NCI-H69 (cell line): Measurements from ENCODE around the gene INPP4B.
"Not testable (repeated sequence)": the region's sequence is repeated elsewhere in the genome, so short reads cannot be mapped to it uniquely, and the experiment has no call there.

Experiments
- DNase-seq: peaks from one replicate; lab custom pipeline; 2025; lab: John Stamatoyannopoulos, UW

INPP4B gene

DNA sequence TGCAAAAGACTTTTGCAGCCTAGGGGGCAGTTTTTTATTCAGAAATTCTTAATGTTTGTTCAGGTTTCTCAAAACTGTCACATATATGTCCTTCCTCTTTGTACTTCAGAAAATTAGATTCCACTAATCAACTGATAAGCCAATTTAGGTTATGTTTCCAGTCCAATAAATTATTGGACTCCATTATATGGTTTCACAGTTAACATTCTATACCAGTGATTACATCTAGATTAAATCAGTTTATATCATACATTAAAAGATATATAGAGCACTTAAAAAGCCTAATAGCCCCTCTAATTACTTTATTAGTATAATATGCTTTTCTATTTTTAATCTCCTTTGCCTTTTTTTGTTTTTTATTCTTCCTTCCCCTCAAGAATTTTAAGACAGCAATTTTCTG lies 434.1 kb downstream of the INPP4B start:
- DNase-seq = no peak

DNA sequence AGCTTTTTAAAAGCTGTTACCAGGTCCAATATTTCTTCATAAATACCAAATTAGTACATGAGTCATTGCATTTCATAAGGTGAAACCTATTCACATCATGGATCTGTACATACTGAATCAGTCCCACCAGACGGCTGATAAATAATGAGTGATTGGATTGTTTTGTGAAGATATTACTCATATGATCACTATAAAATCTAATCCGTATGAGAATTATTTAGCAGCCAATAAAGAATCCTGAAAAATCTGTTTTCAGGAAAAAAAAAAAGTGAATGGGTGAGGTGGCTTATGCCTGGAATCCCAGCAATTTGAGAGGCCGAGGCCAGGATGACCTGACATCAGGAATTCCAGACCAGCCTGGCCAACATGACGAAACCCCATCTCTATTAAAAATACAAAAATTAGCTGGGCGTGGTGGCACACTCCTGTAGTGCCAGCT lies 438.1 kb downstream of the INPP4B start:
- no peak for DNase-seq

DNA sequence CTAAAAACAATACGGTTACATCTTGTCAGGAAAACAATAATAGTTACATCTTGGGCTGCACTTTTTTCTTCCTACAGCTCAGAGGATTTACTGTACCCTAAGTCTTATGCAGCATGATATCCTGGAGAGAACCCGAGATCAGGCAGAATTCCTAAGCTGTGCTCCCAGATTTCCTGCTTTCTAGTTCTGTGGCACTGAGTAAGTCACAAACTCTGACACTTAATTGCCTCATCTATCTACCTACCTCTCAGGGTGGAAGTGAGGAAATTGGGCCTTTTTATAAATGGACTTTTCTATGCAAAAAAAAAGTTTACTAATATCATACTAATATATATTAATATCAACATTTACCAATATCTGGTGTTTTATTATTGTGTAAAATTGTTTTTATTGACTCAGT lies 438.5 kb downstream of the INPP4B start:
- DNase-seq = no peak

DNA sequence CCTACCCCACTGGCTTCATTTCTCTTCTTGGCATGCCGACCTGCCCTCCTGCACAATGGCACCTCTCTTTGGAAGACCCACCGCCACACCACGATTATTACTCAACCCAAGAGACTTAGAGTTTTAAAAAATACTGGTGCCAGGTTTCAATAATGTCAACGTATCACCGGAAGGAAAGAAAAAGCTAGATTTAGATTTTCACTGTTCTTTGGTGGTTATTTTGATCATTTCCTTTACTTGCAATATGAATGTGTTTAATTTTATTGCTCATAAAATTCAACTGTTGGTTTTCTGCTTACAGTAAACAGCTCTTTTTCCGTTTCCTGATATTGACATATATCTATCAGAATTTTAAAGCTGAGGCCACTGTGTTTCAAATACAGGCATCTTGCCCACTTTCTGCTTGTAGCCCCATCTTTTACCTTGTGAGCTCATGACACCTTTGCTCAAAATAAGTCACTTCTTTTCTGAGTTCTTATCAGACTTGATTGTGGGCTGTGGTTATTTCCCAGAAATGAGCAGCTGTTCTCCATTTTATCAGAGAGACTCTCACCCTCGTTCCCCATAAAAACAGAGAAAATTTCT lies 439.1 kb downstream of the INPP4B start:
- DNase-seq = no peak

DNA sequence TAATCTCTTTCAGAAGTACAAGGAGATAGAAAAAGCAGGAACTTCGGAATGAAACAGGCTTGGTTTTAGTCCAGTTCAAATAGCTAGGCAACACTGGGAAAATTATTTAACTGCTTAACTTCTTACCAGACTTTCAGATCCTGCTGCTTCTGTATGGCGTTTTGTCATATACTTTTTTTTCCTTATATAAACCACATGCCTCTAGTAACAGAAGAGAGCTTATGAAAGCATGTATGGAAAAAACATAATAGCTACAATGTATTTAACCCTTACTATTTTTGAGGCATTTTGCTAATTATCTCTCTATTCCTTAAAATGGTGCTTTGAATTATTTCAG lies 439.6 kb downstream of the INPP4B start:
- DNase-seq = no peak

DNA sequence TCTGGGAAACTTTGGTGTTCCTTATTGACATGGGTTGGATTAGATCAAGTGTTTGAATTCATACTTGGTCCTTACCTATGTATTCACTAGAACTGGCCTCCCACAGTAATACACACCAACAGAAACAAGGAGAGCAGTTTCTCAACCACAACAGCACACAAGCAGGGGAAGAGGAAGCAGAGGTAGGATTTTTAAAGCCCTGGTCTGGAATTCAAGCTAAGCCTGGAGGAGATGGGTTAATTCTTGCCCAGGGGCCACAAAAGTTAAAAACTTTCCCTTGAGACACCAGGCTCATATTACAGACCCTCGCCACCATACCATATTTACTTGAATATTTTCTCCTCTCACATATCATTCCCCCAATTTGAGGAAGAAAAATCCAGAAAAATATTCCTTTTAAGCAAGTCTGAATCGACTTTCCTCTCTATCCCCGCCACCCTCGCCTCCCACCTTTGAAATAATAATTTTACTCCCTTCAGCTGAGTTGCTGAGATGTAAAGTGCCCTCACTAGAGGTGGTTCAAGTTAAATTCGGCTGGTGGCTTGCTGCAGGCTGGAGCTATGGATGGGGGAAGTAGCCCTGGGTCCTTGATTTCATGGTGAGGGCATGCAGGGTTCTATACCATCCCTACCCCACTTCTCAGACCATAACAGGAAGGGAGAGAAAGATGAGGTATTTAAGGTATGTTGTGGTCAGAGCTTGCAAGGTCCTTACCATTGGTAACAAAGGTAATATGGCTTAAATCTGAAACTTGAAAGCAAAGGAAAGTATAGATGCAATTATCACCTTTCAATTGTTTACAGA lies 440.2 kb downstream of the INPP4B start:
- no peak for DNase-seq

DNA sequence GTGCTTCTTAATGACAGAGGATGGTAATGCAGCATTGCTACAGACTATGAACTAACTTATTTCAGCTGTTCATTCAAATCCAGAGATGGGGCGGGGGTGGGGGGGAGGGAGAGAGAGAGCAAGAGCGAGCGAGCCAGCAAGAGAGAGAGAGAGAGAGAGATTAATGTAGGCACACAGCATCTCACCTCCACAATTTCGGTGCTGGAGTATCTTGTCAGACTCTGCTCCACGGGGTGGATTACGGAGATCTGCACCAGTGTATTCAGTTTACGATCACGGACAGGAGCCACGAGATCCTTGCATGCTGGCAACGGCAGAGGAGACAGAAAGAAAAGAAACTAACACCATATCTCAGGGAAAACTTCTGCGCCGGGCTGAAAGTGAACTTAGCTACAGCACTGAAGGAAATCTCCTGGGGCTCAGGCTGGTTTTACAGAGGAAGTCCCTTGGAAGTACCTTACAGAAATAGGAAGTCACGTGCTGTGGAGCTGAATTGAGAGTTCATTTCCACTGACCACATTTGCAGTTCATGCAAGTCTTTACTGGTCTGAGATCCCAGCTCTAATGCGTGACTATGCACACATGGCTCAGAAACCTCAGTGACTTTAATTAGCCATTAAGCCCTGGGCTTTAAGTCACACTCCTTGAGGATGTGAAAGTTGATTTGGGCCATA lies 440.9 kb downstream of the INPP4B start:
- DNase-seq = peak; percentile 61

DNA sequence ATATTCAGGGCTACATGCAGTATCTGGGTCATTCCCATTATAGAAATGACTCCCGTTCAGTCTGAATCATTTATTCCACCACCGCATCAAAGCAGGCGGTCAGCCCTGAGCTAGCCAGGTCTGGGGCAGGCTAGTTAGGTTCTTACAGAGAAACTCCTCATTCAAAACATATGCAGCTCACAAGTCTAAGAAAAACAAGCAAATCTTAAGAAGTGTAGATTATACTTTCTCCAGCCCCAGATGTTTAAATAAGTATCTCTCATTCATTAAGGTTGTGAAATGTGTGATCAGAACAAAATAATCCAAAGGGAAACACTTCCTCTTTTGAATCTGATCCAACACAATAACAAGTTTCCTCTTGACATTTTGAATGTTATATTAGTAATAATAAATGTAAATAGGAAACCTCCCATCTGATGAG lies 441.9 kb downstream of the INPP4B start:
- no peak for DNase-seq

DNA sequence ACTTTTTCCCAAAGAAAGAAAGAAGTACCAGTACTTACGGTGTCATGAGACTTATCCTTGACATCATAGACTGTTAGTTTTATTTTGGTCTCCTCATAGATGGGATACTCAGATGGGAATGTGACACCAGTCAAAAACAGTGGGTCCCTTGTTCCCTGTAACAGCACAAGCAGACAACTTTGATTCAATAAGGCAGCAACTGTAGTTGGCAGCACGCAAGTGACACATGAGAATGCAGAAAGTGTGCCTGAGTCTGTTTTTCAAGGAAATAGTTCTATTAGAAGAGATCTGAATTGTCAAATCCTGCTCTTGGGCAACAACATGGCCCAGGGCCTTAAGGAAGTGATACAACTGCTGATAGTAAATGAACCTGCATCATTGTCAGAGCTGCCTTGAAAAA lies 443.2 kb downstream of the INPP4B start:
- no peak for DNase-seq

DNA sequence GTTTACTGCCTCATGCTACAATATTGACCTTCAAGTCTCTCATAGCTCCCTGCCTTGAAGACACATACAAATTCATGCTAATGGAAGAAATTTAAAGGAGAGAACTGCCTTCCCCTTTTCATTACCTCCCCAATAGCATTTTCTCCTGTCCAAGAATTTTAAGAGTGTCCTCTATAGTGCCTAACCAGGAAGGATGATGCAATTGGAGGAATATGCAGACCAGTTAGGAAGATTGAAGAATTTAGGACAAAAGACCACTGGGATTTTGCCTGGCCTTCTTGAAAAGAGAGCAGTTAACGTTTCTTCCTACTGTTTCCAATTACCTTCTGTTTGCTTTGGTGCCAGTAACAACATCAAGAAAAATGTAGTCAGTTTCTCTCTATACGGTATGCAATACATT lies 443.9 kb downstream of the INPP4B start:
- DNase-seq = no peak

DNA sequence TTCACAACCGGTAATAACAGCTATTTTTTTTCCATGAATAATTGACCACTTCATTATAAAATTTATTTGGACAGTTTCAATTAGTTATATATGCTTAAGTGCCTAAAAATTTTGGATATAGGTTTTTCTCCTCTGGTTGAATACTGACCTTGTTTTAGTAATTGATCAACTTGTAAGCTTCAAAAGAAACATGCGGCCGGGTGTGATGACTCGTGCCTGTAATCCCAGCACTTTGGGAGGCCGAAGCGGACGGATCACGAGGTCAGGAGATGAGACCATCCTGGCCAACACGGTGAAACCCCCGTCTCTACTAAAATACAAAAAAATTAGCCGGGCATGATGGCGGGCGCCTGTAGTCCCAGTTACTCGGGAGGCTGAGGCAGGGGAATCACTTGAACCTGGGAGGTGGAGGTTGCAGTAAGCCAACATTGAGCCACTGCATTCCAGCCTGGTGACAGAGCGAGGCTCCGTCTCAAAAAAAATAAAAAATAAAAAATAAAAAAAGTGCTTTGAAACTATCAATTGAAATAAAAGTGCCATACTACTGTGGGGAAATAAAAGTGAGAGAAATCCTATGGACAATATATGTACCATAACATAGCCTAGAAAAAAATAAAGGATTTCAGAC lies 448.6 kb downstream of the INPP4B start:
- DNase-seq = not testable (repeated sequence)

DNA sequence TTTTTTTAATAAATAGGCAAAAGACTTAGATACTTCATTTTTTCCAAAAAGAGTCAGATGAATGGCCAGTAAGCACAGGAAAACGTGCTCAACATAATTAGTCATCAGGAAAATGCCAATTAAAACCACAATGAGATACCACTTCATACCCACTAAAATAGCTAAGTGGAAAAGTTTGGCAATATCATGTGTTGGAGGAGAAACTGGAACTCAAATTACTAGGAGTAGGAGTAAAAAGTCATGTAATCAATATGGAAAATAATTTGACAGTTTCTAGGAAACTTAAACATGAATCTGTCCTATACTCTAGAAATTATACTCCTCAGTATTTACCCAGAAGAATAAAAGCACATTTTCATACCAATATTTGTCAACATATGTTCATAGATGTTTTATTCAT lies 449.8 kb downstream of the INPP4B start:
- DNase-seq = no peak

DNA sequence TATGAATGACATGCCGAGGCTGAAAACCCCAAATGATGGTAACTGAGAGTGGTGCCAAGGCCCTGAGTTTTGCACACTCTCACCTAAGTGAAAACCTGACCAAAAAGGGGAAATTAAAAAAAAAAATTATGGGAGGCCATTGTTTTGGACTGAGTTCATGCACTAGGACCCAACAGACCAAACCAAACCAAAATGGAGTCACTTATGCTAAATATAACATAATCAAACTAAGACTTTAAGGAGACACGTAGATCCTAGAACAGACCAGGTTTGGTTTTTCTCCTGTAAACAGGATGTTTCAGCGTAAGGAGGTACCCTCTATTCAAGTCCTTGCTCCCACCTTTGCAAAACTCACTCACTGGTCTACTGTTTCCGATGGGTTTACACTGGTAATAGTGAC lies 453.0 kb downstream of the INPP4B start:
- DNase-seq = no peak

DNA sequence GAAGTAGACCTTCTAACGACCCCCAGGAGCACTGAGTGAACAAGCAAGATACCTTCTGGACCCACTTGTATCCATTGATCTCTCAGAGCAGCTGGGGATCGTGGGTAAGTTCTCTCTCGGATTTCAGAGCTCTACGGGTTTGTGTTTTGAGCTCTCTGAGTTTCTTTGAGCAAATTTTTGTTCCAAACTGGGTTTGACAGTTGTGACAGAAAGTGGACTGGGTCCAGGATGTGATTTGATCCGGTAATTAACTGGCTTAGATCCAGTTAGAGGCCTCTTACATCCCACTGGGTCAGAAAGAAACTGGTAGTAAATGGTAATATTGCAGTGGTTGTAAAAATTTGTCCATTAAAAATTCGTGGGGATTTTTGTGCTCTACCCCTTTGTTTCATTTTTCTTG lies 459.2 kb downstream of the INPP4B start:
- DNase-seq = no peak

DNA sequence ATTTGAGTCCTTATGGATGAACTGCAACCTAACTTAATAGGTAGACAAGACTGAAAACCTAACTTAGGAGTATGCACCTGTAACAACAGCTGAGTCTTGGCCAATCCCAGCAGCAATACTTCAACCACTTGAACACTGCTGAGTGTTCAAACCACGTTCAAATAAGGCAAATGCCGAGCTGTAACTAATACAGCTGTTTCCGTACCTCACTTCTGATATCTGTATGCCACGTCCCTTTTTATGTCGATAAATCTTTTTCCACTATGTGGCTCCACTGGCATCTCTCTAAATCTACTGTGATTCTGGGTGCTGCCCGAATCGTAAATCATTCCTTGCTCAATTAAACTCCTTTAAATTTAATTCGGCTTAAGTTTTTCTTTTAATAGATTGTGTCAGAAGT lies 459.7 kb downstream of the INPP4B start:
- no peak for DNase-seq

DNA sequence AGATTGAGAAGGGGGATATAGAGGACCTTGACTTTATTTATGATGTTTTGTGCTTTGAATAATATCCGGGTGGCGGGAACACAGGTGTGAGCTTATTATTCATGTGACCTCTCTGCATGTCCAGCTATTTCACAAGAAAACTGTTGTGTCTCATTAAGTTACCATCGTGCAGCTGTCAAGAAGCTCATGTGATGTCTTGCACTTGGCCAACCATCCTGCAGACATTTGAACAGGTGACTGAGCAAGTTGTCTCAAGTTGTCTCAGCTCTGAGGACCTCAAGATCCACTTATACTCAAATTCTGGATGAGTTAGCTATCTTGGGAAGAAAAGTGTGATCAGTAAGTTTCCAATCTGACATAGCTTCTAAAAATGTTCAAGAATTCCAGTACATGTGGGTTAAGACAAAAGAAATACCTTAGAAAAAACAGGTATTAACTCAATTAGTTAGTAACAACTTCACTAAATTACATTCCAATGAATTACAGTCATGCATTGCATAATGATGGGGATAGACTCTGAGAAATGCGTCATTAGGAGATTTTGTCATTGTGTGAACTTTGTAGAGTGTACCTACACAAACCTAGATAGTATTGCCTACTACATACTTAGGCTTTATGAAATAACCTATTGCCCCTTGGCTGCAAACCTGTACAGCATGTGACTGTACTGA lies 462.2 kb downstream of the INPP4B start:
- DNase-seq = no peak

DNA sequence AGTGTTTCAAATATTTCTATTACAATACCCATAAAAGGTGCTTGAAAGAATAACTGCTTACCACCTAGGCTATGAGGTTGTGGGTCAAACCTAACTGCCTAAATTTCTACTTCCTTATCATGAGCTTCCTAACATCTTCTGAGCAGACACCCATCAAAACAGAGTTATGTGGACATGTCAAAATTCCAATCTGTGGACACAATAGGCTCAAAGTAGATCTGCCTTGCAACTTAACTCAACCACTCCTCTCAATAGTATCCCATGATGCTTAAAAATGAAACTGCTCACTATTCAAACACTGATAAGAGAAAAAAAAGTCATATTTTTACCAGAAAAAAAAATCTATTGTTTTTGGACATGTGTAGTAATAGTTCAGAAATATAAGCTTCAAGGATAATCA lies 462.7 kb downstream of the INPP4B start:
- DNase-seq = no peak

DNA sequence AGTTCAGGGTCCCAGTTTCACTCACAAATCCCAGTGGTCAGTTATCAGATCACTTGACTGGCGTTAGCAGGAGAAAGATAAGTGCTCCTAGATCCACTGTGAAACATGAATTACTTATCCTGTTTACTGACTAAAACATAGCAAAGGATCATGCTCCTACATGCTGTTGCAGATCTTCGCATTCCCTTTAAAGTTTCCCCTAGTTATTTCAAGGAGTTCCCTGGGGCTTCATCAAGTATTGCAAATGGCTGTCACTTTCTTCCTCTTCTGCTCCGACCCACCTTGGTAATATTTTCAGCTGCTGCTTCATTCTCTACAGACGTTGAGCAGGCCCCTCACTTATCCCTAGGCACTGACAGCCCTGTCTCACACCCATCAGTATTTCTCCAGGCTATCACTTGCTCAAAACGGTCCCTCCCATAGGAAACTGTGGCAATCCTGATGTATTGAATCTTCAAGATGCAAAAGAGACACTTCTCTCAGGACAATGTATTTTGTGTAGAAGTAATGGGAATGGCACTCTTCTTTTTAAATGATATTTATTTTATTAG lies 466.0 kb downstream of the INPP4B start:
- no peak for DNase-seq

DNA sequence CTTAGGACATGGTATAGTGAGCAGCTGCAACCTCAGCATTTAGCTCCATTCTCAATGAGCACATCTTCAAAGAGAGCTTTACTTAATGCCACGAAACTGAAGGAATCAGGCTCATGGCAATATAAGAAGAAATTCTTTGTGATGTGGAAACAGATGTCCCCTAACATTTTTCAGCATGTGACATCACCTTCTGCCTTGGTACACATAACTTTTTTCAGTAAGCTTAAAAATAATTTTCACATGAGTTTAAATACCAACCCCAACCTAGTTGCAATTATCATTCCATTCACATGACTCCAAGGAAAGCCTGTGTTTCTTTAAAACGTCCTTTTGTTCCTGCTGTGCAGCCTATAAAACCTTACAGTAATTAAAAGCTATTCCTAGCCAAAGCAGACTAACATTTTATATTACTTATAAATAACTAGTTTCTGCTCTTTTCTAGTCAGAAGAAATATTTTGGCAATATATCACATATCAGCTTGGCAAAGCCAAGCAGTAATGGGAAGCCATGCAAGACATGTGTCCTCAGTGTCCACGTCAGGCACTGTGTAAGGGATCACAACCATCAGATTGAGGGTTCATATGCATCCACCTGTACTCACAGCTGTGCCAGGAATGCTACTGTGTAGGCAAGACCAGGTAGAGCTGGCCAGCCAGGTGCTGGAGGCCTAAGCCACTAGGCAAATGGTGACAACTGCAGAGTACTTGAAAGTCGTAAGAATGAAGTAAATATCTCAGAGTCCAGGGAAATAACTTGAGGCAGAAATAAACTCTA lies 466.6 kb downstream of the INPP4B start:
- no peak for DNase-seq

DNA sequence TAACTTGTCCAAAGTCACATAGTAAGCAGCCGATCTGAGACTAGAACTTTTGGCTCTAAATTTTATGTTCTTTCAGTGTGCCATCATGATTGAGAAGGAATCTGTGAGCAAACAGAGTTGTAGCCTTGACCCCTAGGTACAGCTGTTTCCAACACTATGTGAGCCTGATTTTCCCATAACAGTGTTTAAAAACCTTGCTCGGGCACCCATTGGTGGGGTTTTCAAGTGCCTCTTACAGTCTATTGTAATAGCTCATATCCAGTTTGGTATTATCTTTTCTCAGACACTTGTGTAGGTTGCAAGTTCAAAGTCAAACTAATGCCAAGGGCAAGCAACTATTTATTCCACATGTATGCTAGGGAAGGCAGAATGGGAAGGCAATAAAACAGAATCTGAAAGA lies 467.9 kb downstream of the INPP4B start:
- no peak for DNase-seq

DNA sequence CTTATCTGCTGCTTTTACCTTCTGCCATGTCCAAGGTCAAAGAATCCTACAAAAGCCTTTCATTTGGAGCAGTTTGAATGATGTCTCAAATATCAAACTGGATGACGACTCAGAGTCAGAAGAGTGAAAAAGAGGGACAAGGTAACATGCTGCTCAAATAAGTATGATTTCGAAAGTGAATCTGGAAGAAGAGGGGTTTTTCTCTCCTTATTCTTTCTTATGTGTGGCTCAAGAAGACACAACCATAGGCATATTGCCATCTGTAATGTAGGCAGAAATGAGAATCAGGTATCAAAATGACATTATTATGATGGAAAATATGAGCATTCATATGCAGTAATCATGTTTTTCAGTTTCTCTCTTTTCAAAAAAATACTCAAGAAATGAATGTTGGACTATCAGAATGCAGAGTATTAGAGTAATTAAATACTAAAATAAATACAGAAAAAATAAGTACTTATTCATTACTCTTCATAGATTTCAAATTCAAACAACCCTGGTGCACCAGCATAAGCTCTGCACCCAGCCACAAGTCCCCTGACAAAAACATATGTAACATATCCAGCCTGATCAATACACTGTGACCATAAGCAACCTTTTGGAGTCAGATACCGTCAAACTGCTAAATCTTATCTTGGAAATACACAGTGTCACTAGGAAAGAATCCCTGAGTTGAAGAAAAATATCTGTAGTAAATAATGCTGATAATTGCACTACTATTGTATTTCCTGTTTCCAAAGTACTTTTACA lies 468.6 kb downstream of the INPP4B start:
- no peak for DNase-seq
